Calu3 (cell line): Measurements from ENCODE around the gene ZNF789. TPM values are rescaled to one million over a fixed set of nuclear protein-coding genes. Genes with fewer than 3 reads are reported as not detected.

ENCODE experiments used
- BruUV-seq: library from RNA; stranded (reverse); fragments of 400-500 nt; replicated peaks from 2 replicates; lab custom pipeline; 2021; lab: Mats Ljungman, UMichigan
- CTCF ChIA-PET: fragments of 300-600 bp; sonication (Branson Sonifier 250); formaldehyde crosslinking; loops from one replicate; lab custom pipeline; 2022; ENCODE audit warnings: antibody characterized with exemption; lab: Charles Lee
- DNase-seq: peaks from one replicate; pipeline ENCODE4 v3.0.0; 2022
- H3K27ac Mint-ChIP-seq: one replicate; pipeline ENCODE4 v1.8.0; 2022; ENCODE audit warnings: mixed read lengths; ENCODE audit not compliant: unreplicated experiment
- H3K27me3 Mint-ChIP-seq: one replicate; pipeline ENCODE4 v1.8.0; 2022; ENCODE audit warnings: mixed read lengths; ENCODE audit not compliant: unreplicated experiment
- H3K36me3 Mint-ChIP-seq: one replicate; pipeline ENCODE4 v1.8.0; 2022; ENCODE audit warnings: mild to moderate bottlenecking, moderate library complexity, mixed read lengths; ENCODE audit not compliant: insufficient read depth, unreplicated experiment
- H3K4me1 Mint-ChIP-seq: one replicate; pipeline ENCODE4 v1.8.0; 2022; ENCODE audit warnings: mild to moderate bottlenecking, low read depth, mixed read lengths; ENCODE audit not compliant: unreplicated experiment
- H3K4me3 Mint-ChIP-seq: one replicate; pipeline ENCODE4 v1.8.0; 2022; ENCODE audit warnings: mild to moderate bottlenecking, low read depth, moderate library complexity, mixed read lengths; ENCODE audit not compliant: unreplicated experiment
- H3K9me3 Mint-ChIP-seq: one replicate; pipeline ENCODE4 v1.8.0; 2022; ENCODE audit warnings: low read depth, mixed read lengths; ENCODE audit not compliant: unreplicated experiment
- intact Hi-C: fragments of 100-400 bp; cut with micrococcal nuclease; formaldehyde crosslinking; loops from one replicate; pipeline ENCODE4 v1.10.0; 2022; ENCODE audit not compliant: unreplicated experiment
- total RNA-seq: library from RNA; stranded (reverse); gene quantifications from 2 replicates; pipeline ENCODE4 v1.2.3, GENCODE V29; 2022
- TF ChIP-seq, protein P1 (sequence below): fragments of 200-600 bp; IDR thresholded peaks from one replicate; pipeline ENCODE4 v1.8.0; 2022; ENCODE audit warnings: antibody characterized with exemption; ENCODE audit not compliant: unreplicated experiment

Gene ZNF789
- total RNA-seq, 1 experiment from 2014 or later: 17.2 TPM

DNA sequence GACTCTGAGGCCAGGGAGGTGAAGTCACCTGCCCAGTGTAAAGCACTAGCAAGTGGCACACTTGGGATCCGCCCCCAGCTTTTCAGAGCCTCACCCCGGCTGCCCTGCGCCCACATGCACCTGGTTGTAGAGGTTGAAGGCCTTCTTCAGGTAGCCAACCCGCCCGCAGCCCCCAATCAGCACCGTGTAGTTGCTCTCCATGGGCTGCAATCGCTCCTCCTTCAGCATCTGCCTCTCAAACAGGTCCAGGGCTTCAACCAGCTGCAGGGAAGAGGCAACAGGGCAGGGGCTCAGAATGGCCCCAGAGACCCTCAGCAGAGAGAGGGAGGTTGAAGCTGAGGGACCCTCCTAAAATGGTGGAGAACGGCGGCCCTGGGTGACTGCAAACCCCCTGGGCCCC lies 39.5 kb upstream of the ZNF789 start:
- H3K36me3 Mint-ChIP-seq: peaks cover 30% of the 10 kb centered on the region
- CTCF ChIA-PET: no interaction called here
- intact Hi-C loops: no loop called here
- TF ChIP-seq, protein P1, sequence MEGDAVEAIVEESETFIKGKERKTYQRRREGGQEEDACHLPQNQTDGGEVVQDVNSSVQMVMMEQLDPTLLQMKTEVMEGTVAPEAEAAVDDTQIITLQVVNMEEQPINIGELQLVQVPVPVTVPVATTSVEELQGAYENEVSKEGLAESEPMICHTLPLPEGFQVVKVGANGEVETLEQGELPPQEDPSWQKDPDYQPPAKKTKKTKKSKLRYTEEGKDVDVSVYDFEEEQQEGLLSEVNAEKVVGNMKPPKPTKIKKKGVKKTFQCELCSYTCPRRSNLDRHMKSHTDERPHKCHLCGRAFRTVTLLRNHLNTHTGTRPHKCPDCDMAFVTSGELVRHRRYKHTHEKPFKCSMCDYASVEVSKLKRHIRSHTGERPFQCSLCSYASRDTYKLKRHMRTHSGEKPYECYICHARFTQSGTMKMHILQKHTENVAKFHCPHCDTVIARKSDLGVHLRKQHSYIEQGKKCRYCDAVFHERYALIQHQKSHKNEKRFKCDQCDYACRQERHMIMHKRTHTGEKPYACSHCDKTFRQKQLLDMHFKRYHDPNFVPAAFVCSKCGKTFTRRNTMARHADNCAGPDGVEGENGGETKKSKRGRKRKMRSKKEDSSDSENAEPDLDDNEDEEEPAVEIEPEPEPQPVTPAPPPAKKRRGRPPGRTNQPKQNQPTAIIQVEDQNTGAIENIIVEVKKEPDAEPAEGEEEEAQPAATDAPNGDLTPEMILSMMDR: no peak
- BruUV-seq: no TSS peak
- H3K27me3 Mint-ChIP-seq: no peaks in the 10 kb centered on the region
- no peaks in the 10 kb centered on the region for H3K4me1 Mint-ChIP-seq
- no peaks in the 10 kb centered on the region for H3K9me3 Mint-ChIP-seq
- no peak overlapping the region for H3K4me3 Mint-ChIP-seq
- DNase-seq: no peak
- H3K27ac Mint-ChIP-seq: no peak overlapping the region

DNA sequence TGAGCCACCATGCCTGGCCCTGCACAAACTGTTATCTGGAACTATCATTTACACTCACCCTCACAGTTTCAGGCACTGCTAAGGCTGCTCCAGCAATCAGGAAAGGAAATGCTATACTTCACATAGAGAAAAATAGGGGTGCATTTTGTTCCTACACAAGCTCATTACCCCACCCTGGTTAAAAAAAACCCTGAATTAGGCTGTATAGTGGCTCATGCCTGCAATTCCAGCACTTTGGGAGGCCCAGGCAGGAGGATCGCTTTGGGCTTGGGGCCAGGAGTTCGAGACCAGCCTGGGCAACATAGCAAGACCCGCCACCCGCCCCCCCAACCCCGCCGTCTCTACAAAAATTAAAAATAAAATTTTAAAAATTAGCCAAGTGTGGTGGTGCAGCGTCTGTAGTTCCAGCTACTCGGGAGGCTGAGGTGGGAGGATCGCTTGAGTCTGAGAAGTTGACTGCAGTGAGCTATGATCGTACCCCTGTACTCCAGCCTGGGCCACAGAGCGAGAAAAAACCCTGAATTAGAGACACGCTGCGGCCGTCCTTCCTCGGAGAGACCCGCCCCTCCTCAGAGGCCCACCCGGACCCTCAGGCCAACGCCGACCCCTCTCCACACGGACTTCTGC lies 34.6 kb upstream of the ZNF789 start:
- intact Hi-C loops: no loop called here
- TF ChIP-seq, protein P1: no peak

DNA sequence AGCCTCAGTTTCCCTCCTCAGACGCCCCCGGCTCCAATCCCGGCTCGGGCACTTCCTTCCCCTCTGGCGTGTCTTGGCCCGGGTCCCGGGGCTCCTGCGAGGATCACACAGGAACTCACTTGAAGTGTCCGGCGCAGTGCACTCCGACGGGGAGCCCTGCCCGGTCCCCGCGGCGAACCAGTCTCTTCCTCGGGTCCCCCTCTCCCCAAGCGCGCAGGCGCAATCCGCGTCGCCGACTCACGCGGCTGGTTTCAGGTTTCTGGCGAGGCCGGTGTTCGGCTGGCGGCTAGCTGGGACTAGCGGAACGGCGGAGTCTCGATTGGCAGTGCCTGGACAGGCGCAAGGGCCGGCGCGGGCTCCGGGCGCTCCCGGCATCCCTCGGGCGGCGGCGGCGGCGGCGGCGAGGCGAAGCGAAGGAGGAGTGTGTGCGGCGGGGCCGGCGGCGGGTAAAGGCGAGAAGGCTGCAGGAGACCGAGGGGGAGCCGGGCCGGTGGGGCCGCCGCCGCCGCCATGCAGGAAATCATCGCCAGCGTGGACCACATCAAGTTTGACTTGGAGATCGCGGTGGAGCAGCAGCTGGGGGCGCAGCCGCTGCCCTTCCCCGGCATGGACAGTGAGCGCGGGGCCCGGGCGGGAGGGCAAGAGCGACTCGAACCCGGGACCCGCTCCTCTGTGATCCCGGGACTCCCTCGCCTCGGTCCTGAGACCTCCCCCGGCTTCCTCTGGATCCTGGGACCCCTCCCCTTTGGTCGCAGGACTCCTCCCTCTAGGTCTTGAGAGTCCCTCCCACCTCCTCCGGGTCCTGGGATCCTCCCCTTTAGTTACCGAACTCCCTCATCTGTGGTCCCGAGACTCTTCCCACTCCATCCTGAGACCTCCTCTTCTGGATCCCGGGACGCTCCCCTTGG lies 33.9 kb upstream of the ZNF789 start, which contains the start of the genes CPSF4 and PTCD1:
TSS of gene CPSF4 (plus strand) at position 371 of the 908 bp plus-strand sequence. CDS start at position 511, 140 bp downstream.
TSS of gene PTCD1 (minus strand) at position 226 of the 908 bp plus-strand sequence. CDS start 3,556 bp downstream, outside the sequence.
- no TSS peak for BruUV-seq
- TF ChIP-seq, protein P1: no peak
- Mint-ChIP-seq H3K27me3 (no peaks in the 10 kb centered on the region), H3K27ac (peak within 1 kb of the TSS; percentile 89), H3K36me3 (peaks cover 54% of the 10 kb centered on the region), H3K4me3 (peak within 1 kb of the TSS; percentile 98), H3K4me1 (no peaks in the 10 kb centered on the region), H3K9me3 (no peaks in the 10 kb centered on the region)
- intact Hi-C loops: no loop called here
- peak; percentile 92 for DNase-seq
- CTCF ChIA-PET: no interaction called here

More for the DNA sequence above, 34.6 kb upstream of the ZNF789 start:
- no peak for DNase-seq
- CTCF ChIA-PET: no interaction called here
- Mint-ChIP-seq H3K36me3 (peaks cover 57% of the 10 kb centered on the region), H3K27me3 (no peaks in the 10 kb centered on the region), H3K9me3 (no peaks in the 10 kb centered on the region), H3K27ac (peak overlapping the region; percentile 89), H3K4me3 (peak overlapping the region; percentile 98), H3K4me1 (no peaks in the 10 kb centered on the region)
- BruUV-seq: no TSS peak

DNA sequence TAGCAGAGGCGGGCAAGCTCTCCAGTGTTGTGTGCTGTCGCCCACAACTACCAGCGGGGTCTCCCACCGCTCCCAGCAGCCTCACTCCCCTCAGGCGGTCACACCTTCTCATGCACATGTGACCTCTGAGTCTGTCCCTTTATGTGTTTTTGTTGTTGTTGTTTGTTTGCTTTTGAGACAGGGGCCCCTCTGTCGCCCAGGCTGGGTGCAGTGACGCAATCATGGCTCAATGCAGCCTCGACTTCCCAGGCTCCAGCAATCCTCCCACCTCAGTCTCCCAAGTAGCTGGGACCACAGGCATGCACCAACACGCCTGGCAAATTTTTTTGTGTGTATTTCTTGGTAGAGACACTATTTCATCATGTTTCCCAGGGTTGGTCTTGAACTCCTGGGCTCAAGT lies 32.5 kb upstream of the ZNF789 start:
- CTCF ChIA-PET: no interaction called here
- TF ChIP-seq, protein P1: no peak
- H3K27ac Mint-ChIP-seq: peak overlapping the region; percentile 89

More for the DNA sequence above, 32.5 kb upstream of the ZNF789 start:
- no peaks in the 10 kb centered on the region for H3K27me3 Mint-ChIP-seq
- no peak for DNase-seq
- intact Hi-C loops: no loop called here
- H3K4me1 Mint-ChIP-seq: no peaks in the 10 kb centered on the region
- H3K36me3 Mint-ChIP-seq: peaks cover 45% of the 10 kb centered on the region
- no peaks in the 10 kb centered on the region for H3K9me3 Mint-ChIP-seq
- H3K4me3 Mint-ChIP-seq: peak overlapping the region; percentile 98
- no TSS peak for BruUV-seq
